ENCODE data around the gene STK26. TPM values are rescaled to one million over a fixed set of nuclear protein-coding genes. Genes with fewer than 3 reads are reported as not detected.

The STK26 gene
- total and polyA plus RNA-seq, 7 donors: 10.2 to 18.7 (median 11.5) TPM

DNA sequence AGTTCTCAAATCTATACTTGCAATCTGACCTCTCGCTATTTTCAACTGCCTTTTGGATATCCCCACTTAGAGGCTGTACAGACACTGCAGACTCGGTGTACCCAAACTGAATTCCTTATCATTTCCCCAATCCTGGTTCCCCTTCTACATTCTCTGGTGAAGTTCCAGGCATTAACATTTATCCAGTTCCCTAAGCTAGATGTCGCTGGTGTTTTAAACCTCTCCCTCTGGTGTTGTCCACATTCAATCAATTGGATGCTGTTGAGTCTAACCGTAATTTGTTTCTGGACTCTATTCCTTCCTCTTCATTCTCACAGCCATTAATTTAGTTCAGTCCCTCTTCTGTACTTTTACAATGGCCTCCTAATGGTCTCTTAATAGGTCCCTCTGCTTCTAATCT is 7.2 kb upstream of the STK26 start:
- WGBS, 2 donors: 70 to 87% methylated on average over 4 of the region's 4 CpGs
- no peaks in the 10 kb centered on the region for H3K27me3 ChIP-seq
- H3K4me1 ChIP-seq: no peaks in the 10 kb centered on the region
- DNase-seq: no peak
- no peaks in the 10 kb centered on the region for H3K9me3 ChIP-seq
- no peaks in the 10 kb centered on the region for H3K36me3 ChIP-seq
- H3K4me3 ChIP-seq: no peak overlapping the region
- TF ChIP-seq POLR2AphosphoS5 (IDR thresholded peaks at IDR 0.05): no peak
- TF ChIP-seq, protein P1, sequence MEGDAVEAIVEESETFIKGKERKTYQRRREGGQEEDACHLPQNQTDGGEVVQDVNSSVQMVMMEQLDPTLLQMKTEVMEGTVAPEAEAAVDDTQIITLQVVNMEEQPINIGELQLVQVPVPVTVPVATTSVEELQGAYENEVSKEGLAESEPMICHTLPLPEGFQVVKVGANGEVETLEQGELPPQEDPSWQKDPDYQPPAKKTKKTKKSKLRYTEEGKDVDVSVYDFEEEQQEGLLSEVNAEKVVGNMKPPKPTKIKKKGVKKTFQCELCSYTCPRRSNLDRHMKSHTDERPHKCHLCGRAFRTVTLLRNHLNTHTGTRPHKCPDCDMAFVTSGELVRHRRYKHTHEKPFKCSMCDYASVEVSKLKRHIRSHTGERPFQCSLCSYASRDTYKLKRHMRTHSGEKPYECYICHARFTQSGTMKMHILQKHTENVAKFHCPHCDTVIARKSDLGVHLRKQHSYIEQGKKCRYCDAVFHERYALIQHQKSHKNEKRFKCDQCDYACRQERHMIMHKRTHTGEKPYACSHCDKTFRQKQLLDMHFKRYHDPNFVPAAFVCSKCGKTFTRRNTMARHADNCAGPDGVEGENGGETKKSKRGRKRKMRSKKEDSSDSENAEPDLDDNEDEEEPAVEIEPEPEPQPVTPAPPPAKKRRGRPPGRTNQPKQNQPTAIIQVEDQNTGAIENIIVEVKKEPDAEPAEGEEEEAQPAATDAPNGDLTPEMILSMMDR (IDR thresholded peaks at IDR 0.05): no peak
- no peak for TF ChIP-seq EP300 (IDR thresholded peaks at IDR 0.05)
- TF ChIP-seq POLR2A (IDR thresholded peaks at IDR 0.05): no peak
- intact Hi-C loops (cut with DNase I): no loop called here
- no peak overlapping the region for H3K27ac ChIP-seq

DNA sequence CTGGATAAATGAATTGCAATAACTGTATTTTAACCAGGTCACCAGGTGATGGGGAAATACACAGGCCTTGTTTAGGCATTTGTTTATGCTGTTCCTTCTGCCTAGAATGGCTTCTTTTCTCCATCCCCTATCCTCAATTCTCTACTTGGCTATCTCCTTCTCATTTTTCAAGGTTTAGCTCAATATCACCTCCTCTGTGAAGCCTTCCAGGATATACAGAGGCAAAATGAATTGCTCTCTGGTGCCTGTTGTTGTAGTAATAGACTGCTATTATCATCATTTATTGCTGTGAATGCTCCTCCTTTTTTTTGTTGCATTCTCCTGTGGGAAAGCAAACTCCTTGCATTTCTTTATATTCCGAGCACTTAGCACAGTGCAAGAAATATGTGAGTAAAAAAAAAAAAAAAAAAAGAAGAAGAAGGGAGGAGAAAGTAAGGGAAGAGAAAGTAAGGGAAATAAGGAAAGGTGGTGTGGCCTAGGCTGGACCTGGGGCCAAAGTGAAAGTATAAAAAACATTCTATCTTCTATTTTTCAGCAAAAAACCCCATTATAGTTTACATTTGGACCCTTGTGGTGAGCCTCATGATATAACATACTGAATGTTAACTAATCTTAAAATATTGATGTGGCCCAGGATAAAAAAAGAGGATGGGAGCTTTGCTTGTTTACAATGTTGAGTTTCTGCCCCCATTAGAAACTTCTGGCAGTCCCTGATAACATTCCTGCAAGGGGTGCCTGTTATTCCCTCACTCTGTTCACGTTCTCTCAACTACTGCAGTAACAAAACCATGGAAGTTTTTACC is 6.3 kb upstream of the STK26 start:
- no peaks in the 10 kb centered on the region for H3K36me3 ChIP-seq
- no peak overlapping the region for H3K4me3 ChIP-seq
- no peak overlapping the region for H3K27ac ChIP-seq
- no peaks in the 10 kb centered on the region for H3K27me3 ChIP-seq
- DNase-seq: no peak
- H3K4me1 ChIP-seq: no peaks in the 10 kb centered on the region
- no peak for TF ChIP-seq POLR2AphosphoS5 (IDR thresholded peaks at IDR 0.05)
- TF ChIP-seq POLR2A (IDR thresholded peaks at IDR 0.05): no peak
- no peak for TF ChIP-seq EP300 (IDR thresholded peaks at IDR 0.05)
- TF ChIP-seq, protein P1 (IDR thresholded peaks at IDR 0.05): no peak
- intact Hi-C loops (cut with DNase I): no loop called here
- 70 to 83% methylated on average over 2 of the region's 2 CpGs for WGBS, 2 donors
- no peaks in the 10 kb centered on the region for H3K9me3 ChIP-seq

DNA sequence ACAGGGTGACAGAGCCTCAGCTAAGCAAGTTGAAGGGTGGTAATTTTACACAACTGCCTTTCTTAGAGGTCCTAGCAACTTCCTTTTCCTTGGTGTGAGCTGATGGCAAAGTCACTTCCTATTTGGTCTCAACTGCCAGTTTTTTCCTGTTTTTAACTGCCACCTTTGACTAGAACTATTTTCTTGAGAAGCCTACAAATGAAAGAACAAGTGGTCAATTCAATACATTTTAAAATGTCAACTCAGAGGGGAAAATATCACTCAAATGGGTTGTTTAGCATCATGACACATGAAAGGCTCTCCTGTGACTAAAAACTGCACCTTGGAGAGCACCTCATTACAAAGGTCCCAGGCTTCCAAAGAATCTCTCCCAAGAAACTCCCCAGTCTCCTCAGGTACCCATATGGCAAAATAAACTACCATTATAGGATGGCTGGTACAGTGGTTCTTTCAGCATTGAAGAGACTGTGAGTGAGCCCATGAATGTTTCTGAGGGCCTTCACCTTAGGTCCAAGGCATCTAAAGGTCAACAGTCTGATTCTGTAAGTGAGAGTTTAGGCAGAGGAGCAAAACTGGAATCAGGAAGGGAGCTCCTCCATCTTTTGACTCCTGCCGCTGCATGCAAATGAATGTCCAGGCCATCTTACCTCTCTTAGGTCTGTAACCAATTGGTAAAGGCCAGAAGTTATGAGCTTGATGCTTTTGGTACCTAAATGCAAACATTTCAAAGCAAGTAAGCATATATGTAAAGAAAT is 5.5 kb upstream of the STK26 start:
- Histone ChIP-seq H3K36me3 (no peaks in the 10 kb centered on the region), H3K27ac (no peak overlapping the region), H3K9me3 (no peaks in the 10 kb centered on the region), H3K4me1 (peaks cover 0 to 3% (median 1%) of the 10 kb centered on the region in 4 donors), H3K4me3 (no peak overlapping the region), H3K27me3 (no peaks in the 10 kb centered on the region)
- TF ChIP-seq EP300 (IDR thresholded peaks at IDR 0.05): no peak
- TF ChIP-seq, protein P1 (IDR thresholded peaks at IDR 0.05): no peak
- TF ChIP-seq POLR2AphosphoS5 (IDR thresholded peaks at IDR 0.05): no peak
- TF ChIP-seq POLR2A (IDR thresholded peaks at IDR 0.05): no peak
- 95 to 96% methylated on average over 1 of the region's 1 CpG for WGBS, 2 donors
- no peak for DNase-seq
- intact Hi-C loops (cut with DNase I): no loop called here

DNA sequence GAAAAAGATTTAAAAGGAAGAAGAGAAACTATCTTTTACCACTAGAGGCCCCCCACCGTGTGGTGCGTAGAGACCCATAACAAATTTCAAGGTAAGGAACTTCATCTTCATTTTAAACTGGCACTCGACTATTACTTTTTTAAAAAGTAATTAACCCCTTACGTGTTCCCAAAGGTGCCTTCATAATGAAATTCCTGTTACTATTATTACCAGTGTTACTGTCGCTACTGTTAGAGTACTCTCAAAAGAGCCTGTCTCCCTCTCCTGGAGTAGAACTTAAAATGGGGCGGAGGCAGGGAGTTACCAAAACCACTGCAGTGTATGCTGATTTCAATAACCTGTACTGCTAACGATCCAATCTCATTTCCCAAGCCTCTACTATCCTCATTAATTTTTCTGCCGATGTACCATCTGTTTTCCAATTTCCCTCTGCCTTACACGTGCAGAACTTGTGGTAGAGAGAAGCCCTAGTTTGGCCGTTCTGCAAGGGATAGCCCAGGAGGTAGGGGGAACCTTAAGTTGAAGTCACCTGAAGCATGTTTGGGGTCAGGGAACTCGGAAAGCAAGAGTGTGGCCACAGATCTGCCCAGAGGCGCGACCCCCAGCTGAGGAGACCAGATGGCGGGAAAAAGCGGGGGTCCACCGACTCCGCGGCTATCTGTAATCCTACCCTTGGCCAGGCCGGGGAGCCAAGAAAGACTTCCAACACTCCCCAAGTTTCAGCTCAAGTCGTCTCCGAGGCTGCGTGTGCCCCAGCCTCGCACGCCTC is 720 bp upstream of the STK26 start:
- H3K27me3 ChIP-seq: no peaks in the 10 kb centered on the region
- DNase-seq: no peak
- H3K36me3 ChIP-seq: no peaks in the 10 kb centered on the region
- 2 to 6% methylated on average over 24 of the region's 24 CpGs for WGBS, 2 donors
- H3K27ac ChIP-seq: peak overlapping the region in 3 of 4 donors; percentile 68 to 73 (median 68)
- peaks cover 0 to 5% (median 2%) of the 10 kb centered on the region in 4 donors for H3K4me1 ChIP-seq
- TF ChIP-seq, protein P1 (IDR thresholded peaks at IDR 0.05): no peak
- TF ChIP-seq POLR2AphosphoS5 (IDR thresholded peaks at IDR 0.05): no peak
- TF ChIP-seq POLR2A (IDR thresholded peaks at IDR 0.05): no peak
- no peak for TF ChIP-seq EP300 (IDR thresholded peaks at IDR 0.05)
- H3K4me3 ChIP-seq: peak overlapping the region; percentile 56 to 71 (median 64)
- no peaks in the 10 kb centered on the region for H3K9me3 ChIP-seq
- intact Hi-C loops (cut with DNase I): loop anchor here (5.0 kb wide), 1 partner anchor 195 kb away; the partner anchor contains the start of gene RAP2C
